Astrocyte of the spinal cord (primary cell): ENCODE results near the gene CRAMP1.

Source experiments
- DNase-seq: peaks from one replicate; pipeline ENCODE4 v3.0.0; 2011; ENCODE audit warnings: low read depth, low spot score
- H3K4me3 ChIP-seq: 2 replicates; pipeline ENCODE4 v1.5.1; 2011; ENCODE audit warnings: low read depth, mild to moderate bottlenecking, low read length, moderate library complexity
- CTCF ChIP-seq: IDR thresholded peaks from 2 replicates; pipeline ENCODE4 v1.5.1; 2012; ENCODE audit warnings: low read depth, mild to moderate bottlenecking, low read length, inconsistent platforms
- in situ Hi-C: cut with HindIII; loops from 2 replicates; pipeline ENCODE4 v1.10.0; 2017; ENCODE audit warnings: low sequenced_read_pairs

Gene CRAMP1

GRCh38 chr16:1620391-1620790 lies 8.2 kb downstream of the CRAMP1 start:
- DNase-seq: no peak
- no peak overlapping the region for H3K4me3 ChIP-seq
- in situ Hi-C loops: no loop called here
- no peak for TF ChIP-seq CTCF

- H3K4me3 ChIP-seq: no peak overlapping the region
- in situ Hi-C loops: no loop called here
- no peak for TF ChIP-seq CTCF
- DNase-seq: no peak
Measured at GRCh38 chr16:1621851-1622250, 9.7 kb downstream of the CRAMP1 start.

- no peak for TF ChIP-seq CTCF
- in situ Hi-C loops: no loop called here
- no peak overlapping the region for H3K4me3 ChIP-seq
- no peak for DNase-seq
Measured at GRCh38 chr16:1626327-1626726, 14.2 kb downstream of the CRAMP1 start.

- H3K4me3 ChIP-seq: no peak overlapping the region
- DNase-seq: no peak
- in situ Hi-C loops: no loop called here
- TF ChIP-seq CTCF: no peak
Measured at GRCh38 chr16:1626776-1627175, 14.6 kb downstream of the CRAMP1 start.

GRCh38 chr16:1630450-1631213 lies 18.5 kb downstream of the CRAMP1 start:
- no peak for DNase-seq
- TF ChIP-seq CTCF: no peak
- in situ Hi-C loops: no loop called here
- no peak overlapping the region for H3K4me3 ChIP-seq

GRCh38 chr16:1631230-1631629 lies 19.1 kb downstream of the CRAMP1 start:
- DNase-seq: no peak
- TF ChIP-seq CTCF: no peak
- in situ Hi-C loops: no loop called here
- no peak overlapping the region for H3K4me3 ChIP-seq
